IMR-90 (cell line): ENCODE data around the gene SOX5. TPM values are rescaled to one million over a fixed set of nuclear protein-coding genes. Genes with fewer than 3 reads are reported as not detected.

ENCODE experiments used
- ATAC-seq: fragments of 200-7000 bp; cut with Tn5 transposase; 2 replicates; pipeline ENCODE4 v1.9.1; 2020; ENCODE audit warnings: low read depth, mild to moderate bottlenecking, moderate library complexity
- BruUV-seq: library from RNA; stranded (reverse); fragments of 400-500 nt; replicated peaks from 2 replicates; lab custom pipeline; 2021; lab: Mats Ljungman, UMichigan
- CTCF ChIA-PET: fragments of 300-600 bp; formaldehyde crosslinking; extraction: SDS; loops from one replicate; lab custom pipeline; 2021; ENCODE audit warnings: antibody characterized with exemption; lab: Yijun Ruan, JAX
- POLR2A ChIA-PET: fragments of 300-600 bp; sonication (Branson Sonifier 250); formaldehyde crosslinking; loops from one replicate; lab custom pipeline; 2022; ENCODE audit warnings: antibody characterized with exemption; ENCODE audit not compliant: unreplicated experiment; lab: Charles Lee
- DNase-seq: peaks from one replicate; pipeline ENCODE4 v3.0.0; 2013
- H2AFZ ChIP-seq: replicated peaks from 2 replicates; pipeline ENCODE3; 2013; ENCODE audit warnings: low read length, mild to moderate bottlenecking; ENCODE audit not compliant: poor library complexity
- H2AK5ac ChIP-seq: 2 replicates; pipeline ENCODE4 v1.6.1; 2013; ENCODE audit warnings: low read depth, low read length, inconsistent platforms
- H2AK9ac ChIP-seq: replicated peaks from 2 replicates; pipeline ENCODE3; 2013; ENCODE audit warnings: mild to moderate bottlenecking, low read depth, low read length, moderate library complexity; ENCODE audit not compliant: poor library complexity
- H2BK120ac ChIP-seq: 2 replicates; pipeline ENCODE4 v1.6.1; 2013; ENCODE audit warnings: low read depth, low read length, inconsistent platforms
- H2BK15ac ChIP-seq: 3 replicates; pipeline ENCODE4 v1.6.1; 2013; ENCODE audit warnings: low read depth, low read length, inconsistent platforms
- H2BK20ac ChIP-seq: 2 replicates; pipeline ENCODE4 v1.6.1; 2013; ENCODE audit warnings: low read depth, mild to moderate bottlenecking, inconsistent platforms, low read length, moderate library complexity
- H2BK5ac ChIP-seq: 2 replicates; pipeline ENCODE4 v1.6.1; 2013; ENCODE audit warnings: mild to moderate bottlenecking, low read depth, low read length, inconsistent platforms; ENCODE audit not compliant: poor library complexity, severe bottlenecking
- H3K14ac ChIP-seq: replicated peaks from 2 replicates; pipeline ENCODE4 v1.6.1; 2013; ENCODE audit warnings: low read depth, low read length, inconsistent platforms
- H3K18ac ChIP-seq: 2 replicates; pipeline ENCODE4 v1.6.1; 2013; ENCODE audit warnings: low read depth, low read length, control low read depth
- H3K23ac ChIP-seq: 2 replicates; pipeline ENCODE4 v1.6.1; 2013; ENCODE audit warnings: low read depth, low read length, inconsistent platforms
- H3K27ac ChIP-seq: 2 replicates; pipeline ENCODE4 v1.5.1; 2013; ENCODE audit warnings: mild to moderate bottlenecking, control low read depth, low read length; ENCODE audit not compliant: insufficient read depth
- H3K27me3 ChIP-seq: 2 replicates; pipeline ENCODE4 v1.6.1; 2013; ENCODE audit warnings: low read length; ENCODE audit not compliant: control insufficient read depth, insufficient read depth
- H3K36me3 ChIP-seq: 2 replicates; pipeline ENCODE4 v1.6.1; 2013; ENCODE audit warnings: low read length, mixed read lengths; ENCODE audit not compliant: control insufficient read depth, insufficient read depth
- H3K4ac ChIP-seq: 2 replicates; pipeline ENCODE4 v1.6.1; 2013; ENCODE audit warnings: low read depth, low read length, inconsistent platforms
- H3K4me1 ChIP-seq: 2 replicates; pipeline ENCODE4 v1.6.1; 2013; ENCODE audit warnings: low read length, mixed read lengths; ENCODE audit not compliant: control insufficient read depth, insufficient read depth
- H3K4me2 ChIP-seq: 2 replicates; pipeline ENCODE4 v1.6.1; 2013; ENCODE audit warnings: low read depth, mild to moderate bottlenecking, control low read depth, low read length, moderate library complexity
- H3K4me3 ChIP-seq: 2 replicates; pipeline ENCODE4 v1.5.1; 2013; ENCODE audit warnings: low read depth, mild to moderate bottlenecking, control low read depth, low read length, moderate library complexity; ENCODE audit not compliant: insufficient read depth
- H3K56ac ChIP-seq: 2 replicates; pipeline ENCODE4 v1.6.1; 2013; ENCODE audit warnings: low read length, inconsistent platforms; ENCODE audit not compliant: insufficient read depth; ENCODE audit errors: extremely low read depth
- H3K79me1 ChIP-seq, 2 experiments: 2 replicates each; pipeline ENCODE4 v1.6.1; 2013; ENCODE audit warnings: low read length in 2 of 2, inconsistent platforms in 1 of 2, low read depth in 1 of 2
- H3K9ac ChIP-seq: 2 replicates; pipeline ENCODE4 v1.6.1; 2013; ENCODE audit warnings: low read depth, low read length, control low read depth
- H3K9me1 ChIP-seq: 2 replicates; pipeline ENCODE4 v1.6.1; 2013; ENCODE audit warnings: low read length, inconsistent platforms; ENCODE audit not compliant: insufficient read depth
- H3K9me3 ChIP-seq: 2 replicates; pipeline ENCODE4 v1.6.1; 2013; ENCODE audit warnings: low read length; ENCODE audit not compliant: control insufficient read depth, insufficient read depth
- H4K20me1 ChIP-seq: 2 replicates; pipeline ENCODE4 v1.6.1; 2013; ENCODE audit warnings: low read length, inconsistent platforms; ENCODE audit not compliant: insufficient read depth
- H4K5ac ChIP-seq: 2 replicates; pipeline ENCODE4 v1.6.1; 2013; ENCODE audit warnings: mild to moderate bottlenecking, low read depth, low read length, control low read depth
- H4K8ac ChIP-seq, 2 experiments: 2 replicates each; pipeline ENCODE4 v1.6.1; 2013; ENCODE audit warnings: low read depth in 2 of 2, low read length in 2 of 2, control low read depth in 1 of 2, inconsistent platforms in 1 of 2
- H4K91ac ChIP-seq: 2 replicates; pipeline ENCODE4 v1.6.1; 2013; ENCODE audit warnings: low read depth, low read length, inconsistent platforms; ENCODE audit not compliant: insufficient read depth
- BHLHE40 ChIP-seq: fragments of 150-350 bp; IDR thresholded peaks from 2 replicates; pipeline ENCODE4 v1.6.1; 2016; ENCODE audit warnings: mild to moderate bottlenecking, low read depth, low read length
- CTCF ChIP-seq: conservative IDR thresholded peaks from 2 replicates; pipeline ENCODE4 v1.5.1; 2012; ENCODE audit warnings: mild to moderate bottlenecking, low read depth, low read length, improper control_type of control experiment
- MAFK ChIP-seq: IDR thresholded peaks from 2 replicates; pipeline ENCODE4 v1.6.1; 2012; ENCODE audit warnings: low read depth, low read length, improper control_type of control experiment
- NFE2L2 ChIP-seq: fragments of 150-350 bp; IDR thresholded peaks from 2 replicates; pipeline ENCODE4 v1.6.1; 2016; ENCODE audit warnings: low read depth, mild to moderate bottlenecking, low read length
- POLR2A ChIP-seq: IDR thresholded peaks from 2 replicates; pipeline ENCODE4 v1.6.1; 2012; ENCODE audit warnings: mild to moderate bottlenecking, low read depth, low read length
- RCOR1 ChIP-seq: IDR thresholded peaks from 2 replicates; pipeline ENCODE4 v1.6.1; 2012; ENCODE audit warnings: mild to moderate bottlenecking, low read length, improper control_type of control experiment; ENCODE audit not compliant: insufficient replicate concordance
- WGBS, 2 experiments: methylation state at CpG; one replicate each; pipeline versions ENCODE4 v1.1.5 to v1.1.7; 2013; ENCODE audit warnings: missing lambda C conversion rate in 2 of 2; ENCODE audit not compliant: insufficient read length in 1 of 2; ENCODE audit errors: extremely low coverage in 2 of 2; 5-methylcytosine and 5-hydroxymethylcytosine counted together
- dilution Hi-C: fragments of 300-500 bp; cut with HindIII; formaldehyde crosslinking; loops from one replicate; pipeline ENCODE4 v1.14.3; 2018; ENCODE audit warnings: low sequenced_read_pairs; ENCODE audit not compliant: unreplicated experiment
- in situ Hi-C: fragments of 300-500 bp; cut with MboI; formaldehyde crosslinking; loops from 3 replicates; pipeline ENCODE4 v1.14.3; 2019; ENCODE audit warnings: low sequenced_read_pairs, inconsistent platforms, mixed read lengths
- intact Hi-C: fragments of 100-400 bp; cut with micrococcal nuclease; formaldehyde crosslinking; loops from 2 replicates; pipeline ENCODE4 v1.10.0; 2022
- polyA plus RNA-seq, 3 experiments: library from polyadenylated mRNA; depleted of rRNA; stranded (reverse); fragments of >200 nt; gene quantifications; 2 replicates each; pipeline ENCODE4 v1.2.3, GENCODE V29; 2012; ENCODE audit warnings: low replicate concordance in 1 of 3
- total RNA-seq: library from RNA; depleted of rRNA; stranded (reverse); fragments of >200 nt; gene quantifications from 2 replicates; pipeline ENCODE4 v1.2.3, GENCODE V29; 2012
- TF ChIP-seq, protein P1 (sequence below): fragments of 150-350 bp; IDR thresholded peaks from 2 replicates; pipeline ENCODE4 v1.6.1; 2016; ENCODE audit warnings: low read depth, mild to moderate bottlenecking, low read length, moderate library complexity, borderline replicate concordance

The SOX5 gene
- total and polyA plus RNA-seq, 2 of the 4 experiments (the other 2 are of a cell fraction), result 1.1 to 13.1 TPM

DNA sequence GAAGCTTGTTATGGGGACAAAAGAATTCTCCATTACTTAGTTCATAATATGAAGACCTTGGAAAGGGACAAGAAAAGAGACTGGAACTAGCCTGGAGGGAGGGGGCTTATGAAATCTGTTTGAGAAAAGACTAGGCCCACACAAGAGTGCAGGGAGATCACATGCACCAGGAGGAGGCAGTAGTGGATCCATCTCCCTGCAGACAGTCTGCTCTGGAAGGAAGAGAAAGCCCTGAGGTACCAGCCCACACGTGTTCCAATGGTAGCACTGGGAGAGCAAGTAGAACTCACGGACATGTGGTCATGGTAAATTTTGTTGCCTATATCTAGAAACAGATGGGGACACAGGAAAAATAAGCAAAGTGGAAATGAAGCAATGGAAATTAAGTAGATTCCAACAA is 445.4 kb downstream of the SOX5 start:
- H2BK5ac ChIP-seq, result no peak overlapping the region
- no peak overlapping the region for H3K56ac ChIP-seq
- no peaks in the 10 kb centered on the region for H4K20me1 ChIP-seq
- 100% methylated on average over 1 of the region's 2 CpGs; no CpG with 5 or more reads in 1 of the 2 experiments for WGBS, 2 experiments
- ATAC-seq (no peak), DNase-seq (no peak)
- TF ChIP-seq BHLHE40, result no peak
- no peak for TF ChIP-seq NFE2L2
- TF ChIP-seq POLR2A, result no peak
- TF ChIP-seq MAFK, result no peak
- TF ChIP-seq CTCF, result no peak
- no peak for TF ChIP-seq RCOR1
- TF ChIP-seq, protein P1, sequence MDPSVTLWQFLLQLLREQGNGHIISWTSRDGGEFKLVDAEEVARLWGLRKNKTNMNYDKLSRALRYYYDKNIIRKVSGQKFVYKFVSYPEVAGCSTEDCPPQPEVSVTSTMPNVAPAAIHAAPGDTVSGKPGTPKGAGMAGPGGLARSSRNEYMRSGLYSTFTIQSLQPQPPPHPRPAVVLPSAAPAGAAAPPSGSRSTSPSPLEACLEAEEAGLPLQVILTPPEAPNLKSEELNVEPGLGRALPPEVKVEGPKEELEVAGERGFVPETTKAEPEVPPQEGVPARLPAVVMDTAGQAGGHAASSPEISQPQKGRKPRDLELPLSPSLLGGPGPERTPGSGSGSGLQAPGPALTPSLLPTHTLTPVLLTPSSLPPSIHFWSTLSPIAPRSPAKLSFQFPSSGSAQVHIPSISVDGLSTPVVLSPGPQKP, result no peak
- dilution Hi-C loops (no loop called here), intact Hi-C loops (no loop called here), in situ Hi-C loops (no loop called here)
- H2BK15ac ChIP-seq, result no peak overlapping the region
- no peak overlapping the region for H3K4me2 ChIP-seq
- H3K4me3 ChIP-seq, result no peak overlapping the region
- H4K5ac ChIP-seq, result no peak overlapping the region
- H3K9me1 ChIP-seq, result no peaks in the 10 kb centered on the region
- no peaks in the 10 kb centered on the region for H3K9me3 ChIP-seq
- H4K91ac ChIP-seq, result no peak overlapping the region
- no peak overlapping the region for H3K14ac ChIP-seq
- no peaks in the 10 kb centered on the region for H3K36me3 ChIP-seq
- H2AFZ ChIP-seq, result no peak overlapping the region
- H3K23ac ChIP-seq, result no peak overlapping the region
- no peak overlapping the region for H3K27ac ChIP-seq
- no peaks in the 10 kb centered on the region for H3K79me1 ChIP-seq
- H3K9ac ChIP-seq, result no peak overlapping the region
- no peaks in the 10 kb centered on the region for H3K27me3 ChIP-seq
- H2AK9ac ChIP-seq, result no peak overlapping the region
- H3K4ac ChIP-seq, result no peak overlapping the region
- H2AK5ac ChIP-seq, result no peak overlapping the region
- H4K8ac ChIP-seq, result no peak overlapping the region
- no peak overlapping the region for H3K18ac ChIP-seq
- no peak overlapping the region for H2BK120ac ChIP-seq
- H2BK20ac ChIP-seq, result no peak overlapping the region
- H3K4me1 ChIP-seq, result no peaks in the 10 kb centered on the region
- POLR2A ChIA-PET, result no interaction called here
- CTCF ChIA-PET, result no interaction called here
- BruUV-seq, result no TSS peak
